KMS-11 (cell line): ENCODE results near the gene COL9A1.

ENCODE experiments used
- H2AFZ ChIP-seq: fragments of 200-600 bp; sonication (generic); 2 replicates; pipeline ENCODE4 v1.6.1; 2016; ENCODE audit warnings: antibody characterized with exemption, mixed run types, low read depth
- H3K27ac ChIP-seq: fragments of 200-600 bp; sonication (generic); 2 replicates; pipeline ENCODE4 v1.6.1; 2016; ENCODE audit warnings: mild to moderate bottlenecking, mixed run types
- H3K27me3 ChIP-seq: fragments of 200-600 bp; sonication (generic); 2 replicates; pipeline ENCODE4 v1.6.1; 2017; ENCODE audit warnings: mild to moderate bottlenecking, low read depth, mixed run types, moderate library complexity; ENCODE audit not compliant: insufficient read depth
- H3K36me3 ChIP-seq: fragments of 200-600 bp; sonication (generic); 2 replicates; pipeline ENCODE4 v1.6.1; 2017; ENCODE audit warnings: mild to moderate bottlenecking, mixed run types; ENCODE audit not compliant: insufficient read depth
- H3K4me1 ChIP-seq: fragments of 200-600 bp; sonication (generic); 2 replicates; pipeline ENCODE4 v1.6.1; 2016; ENCODE audit warnings: mild to moderate bottlenecking, low read depth, mixed run types; ENCODE audit not compliant: poor library complexity, severe bottlenecking
- H3K4me2 ChIP-seq: fragments of 200-600 bp; sonication (generic); 2 replicates; pipeline ENCODE4 v1.7.0; 2016; ENCODE audit warnings: mild to moderate bottlenecking, mixed run types
- H3K4me3 ChIP-seq: fragments of 200-600 bp; sonication (generic); IDR thresholded peaks from 2 replicates; pipeline ENCODE4 v1.6.1; 2017; ENCODE audit warnings: low read depth, low read length, mixed read lengths; ENCODE audit not compliant: insufficient read depth
- H3K79me2 ChIP-seq: fragments of 200-600 bp; sonication (generic); 2 replicates; pipeline ENCODE4 v1.6.1; 2016; ENCODE audit warnings: low read depth, mixed run types; ENCODE audit not compliant: insufficient read depth
- H3K9ac ChIP-seq: fragments of 200-600 bp; sonication (generic); 2 replicates; pipeline ENCODE4 v1.6.1; 2016; ENCODE audit warnings: mild to moderate bottlenecking, mixed run types
- H4K20me1 ChIP-seq: fragments of 200-600 bp; sonication (generic); 2 replicates; pipeline ENCODE4 v1.6.1; 2016; ENCODE audit warnings: mild to moderate bottlenecking, mixed run types; ENCODE audit not compliant: insufficient read depth
- TF ChIP-seq, protein P1 (sequence below): fragments of 200-600 bp; sonication (generic); conservative IDR thresholded peaks from 2 replicates; pipeline ENCODE4 v1.6.1; 2017; ENCODE audit warnings: low read depth, mild to moderate bottlenecking, antibody characterized with exemption, low read length, moderate library complexity, mixed read lengths

COL9A1 gene

DNA sequence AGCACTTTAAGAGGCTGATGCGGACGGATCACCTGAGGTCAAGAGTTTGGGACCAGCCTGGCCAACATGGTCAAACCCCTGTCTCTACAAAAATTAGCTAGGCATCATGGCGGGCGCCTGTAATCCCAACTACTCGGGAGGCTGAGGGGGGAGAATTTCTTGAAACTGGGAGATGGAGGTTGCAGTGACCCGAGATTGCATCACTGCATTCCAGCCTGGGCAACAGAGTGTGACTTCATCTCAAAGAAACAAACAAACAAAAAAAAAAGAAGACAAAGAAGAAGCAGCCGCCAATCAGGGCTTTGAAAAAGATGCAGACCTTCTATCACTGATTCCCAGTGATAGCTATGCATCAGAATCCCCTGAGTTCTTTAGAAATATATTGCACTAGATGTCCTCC is 56.8 kb downstream of the COL9A1 start:
- no peak overlapping the region for H3K27ac ChIP-seq
- H3K27me3 ChIP-seq, result no peaks in the 10 kb centered on the region
- H3K9ac ChIP-seq, result no peak overlapping the region
- H3K79me2 ChIP-seq, result no peaks in the 10 kb centered on the region
- H3K4me3 ChIP-seq, result no peak overlapping the region
- H4K20me1 ChIP-seq, result no peaks in the 10 kb centered on the region
- TF ChIP-seq, protein P1, sequence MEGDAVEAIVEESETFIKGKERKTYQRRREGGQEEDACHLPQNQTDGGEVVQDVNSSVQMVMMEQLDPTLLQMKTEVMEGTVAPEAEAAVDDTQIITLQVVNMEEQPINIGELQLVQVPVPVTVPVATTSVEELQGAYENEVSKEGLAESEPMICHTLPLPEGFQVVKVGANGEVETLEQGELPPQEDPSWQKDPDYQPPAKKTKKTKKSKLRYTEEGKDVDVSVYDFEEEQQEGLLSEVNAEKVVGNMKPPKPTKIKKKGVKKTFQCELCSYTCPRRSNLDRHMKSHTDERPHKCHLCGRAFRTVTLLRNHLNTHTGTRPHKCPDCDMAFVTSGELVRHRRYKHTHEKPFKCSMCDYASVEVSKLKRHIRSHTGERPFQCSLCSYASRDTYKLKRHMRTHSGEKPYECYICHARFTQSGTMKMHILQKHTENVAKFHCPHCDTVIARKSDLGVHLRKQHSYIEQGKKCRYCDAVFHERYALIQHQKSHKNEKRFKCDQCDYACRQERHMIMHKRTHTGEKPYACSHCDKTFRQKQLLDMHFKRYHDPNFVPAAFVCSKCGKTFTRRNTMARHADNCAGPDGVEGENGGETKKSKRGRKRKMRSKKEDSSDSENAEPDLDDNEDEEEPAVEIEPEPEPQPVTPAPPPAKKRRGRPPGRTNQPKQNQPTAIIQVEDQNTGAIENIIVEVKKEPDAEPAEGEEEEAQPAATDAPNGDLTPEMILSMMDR, result no peak
- no peak overlapping the region for H3K4me2 ChIP-seq
- no peaks in the 10 kb centered on the region for H3K36me3 ChIP-seq
- no peak overlapping the region for H2AFZ ChIP-seq
- H3K4me1 ChIP-seq, result no peaks in the 10 kb centered on the region

DNA sequence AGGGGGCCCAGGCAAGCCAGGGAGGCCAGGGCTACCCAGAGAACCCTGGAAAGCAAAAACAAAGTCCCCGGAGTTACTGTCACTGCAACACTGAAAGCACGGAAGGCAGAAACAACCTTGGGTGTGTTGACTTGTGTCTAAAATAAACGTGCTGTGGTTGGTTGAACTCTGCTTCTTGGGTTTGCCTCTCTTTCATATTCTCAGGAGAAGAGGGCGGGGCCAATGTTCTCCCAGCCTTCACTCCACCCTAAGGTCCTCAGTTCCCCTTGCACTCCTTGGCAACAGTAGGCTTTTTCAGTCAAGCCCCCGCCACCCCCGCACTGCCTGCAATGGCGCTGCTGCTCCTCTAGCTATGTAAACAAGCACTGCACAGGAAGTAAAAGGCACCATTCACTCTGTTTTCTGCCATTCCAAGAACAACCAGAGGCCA is 60.9 kb downstream of the COL9A1 start:
- Histone ChIP-seq H3K4me2 (no peak overlapping the region), H3K27me3 (no peaks in the 10 kb centered on the region), H3K27ac (no peak overlapping the region), H2AFZ (no peak overlapping the region), H3K79me2 (no peaks in the 10 kb centered on the region), H4K20me1 (no peaks in the 10 kb centered on the region), H3K4me1 (no peaks in the 10 kb centered on the region), H3K4me3 (no peak overlapping the region), H3K36me3 (no peaks in the 10 kb centered on the region), H3K9ac (no peak overlapping the region)
- TF ChIP-seq, protein P1, result no peak

DNA sequence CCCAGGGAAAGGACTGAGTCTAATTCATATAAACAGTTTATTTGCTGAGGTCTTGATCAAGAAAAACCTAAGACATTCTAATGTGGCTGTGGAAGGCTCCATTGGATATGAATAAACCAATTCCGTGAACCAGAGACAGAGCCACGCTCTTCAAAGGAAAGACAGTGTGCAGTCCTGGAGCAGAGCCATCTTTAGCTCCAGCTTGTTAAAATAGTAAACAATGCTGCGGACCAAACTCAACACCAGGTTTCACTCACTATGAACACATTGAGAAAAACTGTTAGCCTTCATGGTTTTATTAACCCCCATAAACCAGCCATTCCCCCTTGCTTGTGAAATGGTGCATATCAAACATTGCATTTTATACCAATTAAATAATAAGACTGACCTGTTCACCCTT is 61.9 kb downstream of the COL9A1 start:
- Histone ChIP-seq H3K36me3 (no peaks in the 10 kb centered on the region), H3K4me2 (no peak overlapping the region), H4K20me1 (no peaks in the 10 kb centered on the region), H3K27ac (no peak overlapping the region), H3K4me1 (no peaks in the 10 kb centered on the region), H3K27me3 (no peaks in the 10 kb centered on the region), H2AFZ (no peak overlapping the region), H3K9ac (no peak overlapping the region), H3K4me3 (no peak overlapping the region), H3K79me2 (no peaks in the 10 kb centered on the region)
- TF ChIP-seq, protein P1, result no peak

DNA sequence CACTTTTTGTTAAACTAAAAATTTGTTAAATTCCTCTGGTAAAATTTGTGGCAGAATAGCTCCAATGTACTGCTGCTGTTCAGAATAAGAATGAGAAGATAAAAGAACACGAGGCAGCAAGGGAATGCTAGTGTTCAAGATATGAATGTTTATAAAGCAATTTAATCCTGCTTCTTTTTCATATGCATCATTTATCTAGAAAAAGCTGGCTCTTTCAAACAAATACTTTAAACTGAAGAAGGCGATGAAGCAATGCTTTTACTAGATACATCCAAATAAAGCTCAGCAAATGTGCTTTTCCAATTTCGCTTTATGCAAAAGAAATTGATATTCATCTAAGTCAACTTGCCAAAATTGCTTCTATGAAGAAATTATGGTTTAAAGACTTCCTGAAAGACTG is 66.5 kb downstream of the COL9A1 start:
- Histone ChIP-seq H3K4me1 (no peaks in the 10 kb centered on the region), H3K27ac (no peak overlapping the region), H3K4me2 (no peak overlapping the region), H3K9ac (no peak overlapping the region), H2AFZ (no peak overlapping the region), H3K36me3 (no peaks in the 10 kb centered on the region), H3K27me3 (no peaks in the 10 kb centered on the region), H3K4me3 (no peak overlapping the region), H3K79me2 (no peaks in the 10 kb centered on the region), H4K20me1 (no peaks in the 10 kb centered on the region)
- TF ChIP-seq, protein P1, result no peak
